Stomach (tissue), 4 donors: ENCODE measurements around the gene OR10S1.

ENCODE experiments used
- POLR2A ChIP-seq, 4 donors: fragments of 450-650 bp; IDR thresholded peaks; one replicate each; pipeline ENCODE4 v1.6.1; 2016; ENCODE audit warnings: antibody characterized with exemption in 4 of 4, control low read depth in 2 of 4, mild to moderate bottlenecking in 1 of 4, moderate library complexity in 1 of 4
- POLR2AphosphoS5 ChIP-seq, 3 donors: sonication (generic); formaldehyde crosslinking; IDR thresholded peaks; one replicate each; pipeline ENCODE4 v1.6.1; 2016; ENCODE audit warnings: antibody characterized with exemption in 3 of 3
- TF ChIP-seq, protein P1 (sequence below), 7 experiments: fragments of 450-650 bp in 4 of 7; fragments of 200-600 bp in 3 of 7; sonication (generic) in 3 of 7; IDR thresholded peaks; one replicate each; pipeline ENCODE4 v1.5.1; 2016 to 2019; ENCODE audit warnings: antibody characterized with exemption in 7 of 7, control low read depth in 2 of 7, mild to moderate bottlenecking in 1 of 7

DNA sequence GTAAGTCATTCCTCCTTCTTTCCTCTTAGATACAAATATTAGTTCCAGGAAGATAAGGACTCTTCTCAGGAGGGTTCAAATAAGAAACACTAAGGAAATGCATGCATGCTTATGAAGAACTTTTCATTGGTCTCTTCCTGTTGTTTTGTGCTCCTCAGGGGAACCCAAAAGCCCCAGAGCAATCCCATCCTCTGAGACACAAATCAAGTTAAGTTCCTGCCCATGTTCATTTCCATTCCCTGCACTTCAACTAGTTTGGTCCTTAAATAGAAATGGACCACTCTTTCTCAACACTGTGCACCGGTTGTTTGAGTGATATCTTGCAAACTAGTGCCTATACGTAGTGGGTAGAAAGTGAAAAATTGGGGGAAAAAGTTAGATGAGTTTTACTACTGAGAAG lies 35.1 kb upstream of the OR10S1 start, which contains the start of gene OR10G4:
- TF ChIP-seq POLR2A (IDR thresholded peaks at IDR 0.05): no peak
- TF ChIP-seq, protein P1, sequence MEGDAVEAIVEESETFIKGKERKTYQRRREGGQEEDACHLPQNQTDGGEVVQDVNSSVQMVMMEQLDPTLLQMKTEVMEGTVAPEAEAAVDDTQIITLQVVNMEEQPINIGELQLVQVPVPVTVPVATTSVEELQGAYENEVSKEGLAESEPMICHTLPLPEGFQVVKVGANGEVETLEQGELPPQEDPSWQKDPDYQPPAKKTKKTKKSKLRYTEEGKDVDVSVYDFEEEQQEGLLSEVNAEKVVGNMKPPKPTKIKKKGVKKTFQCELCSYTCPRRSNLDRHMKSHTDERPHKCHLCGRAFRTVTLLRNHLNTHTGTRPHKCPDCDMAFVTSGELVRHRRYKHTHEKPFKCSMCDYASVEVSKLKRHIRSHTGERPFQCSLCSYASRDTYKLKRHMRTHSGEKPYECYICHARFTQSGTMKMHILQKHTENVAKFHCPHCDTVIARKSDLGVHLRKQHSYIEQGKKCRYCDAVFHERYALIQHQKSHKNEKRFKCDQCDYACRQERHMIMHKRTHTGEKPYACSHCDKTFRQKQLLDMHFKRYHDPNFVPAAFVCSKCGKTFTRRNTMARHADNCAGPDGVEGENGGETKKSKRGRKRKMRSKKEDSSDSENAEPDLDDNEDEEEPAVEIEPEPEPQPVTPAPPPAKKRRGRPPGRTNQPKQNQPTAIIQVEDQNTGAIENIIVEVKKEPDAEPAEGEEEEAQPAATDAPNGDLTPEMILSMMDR (IDR thresholded peaks at IDR 0.05): no peak
- no peak for TF ChIP-seq POLR2AphosphoS5 (IDR thresholded peaks at IDR 0.05)
